Activated CD4-positive, alpha-beta memory T cell treated with anti-CD3 and anti-CD28 coated beads for 36 hours (primary cell): ENCODE results near the gene C17orf100. TPM values are rescaled to one million over a fixed set of nuclear protein-coding genes. Genes with fewer than 3 reads are reported as not detected.
"Not testable (repeated sequence)": the region's sequence is repeated elsewhere in the genome, so short reads cannot be mapped to it uniquely, and the experiment has no call there.

Experiments used
- CTCF ChIA-PET: fragments of 350-600 bp; sonication (Branson Sonifier 250); formaldehyde crosslinking; loops from one replicate; lab custom pipeline; 2021; ENCODE audit warnings: antibody characterized with exemption, inconsistent platforms; lab: Charles Lee
- POLR2A ChIA-PET: fragments of 350-600 bp; sonication (Branson Sonifier 250); formaldehyde crosslinking; loops from one replicate; lab custom pipeline; 2021; ENCODE audit warnings: antibody characterized with exemption; lab: Charles Lee
- DNase-seq: peaks from one replicate; pipeline ENCODE4 v3.0.0-alpha.2; 2020
- H3K27ac Mint-ChIP-seq: one replicate; pipeline ENCODE4 v1.8.0; 2021; ENCODE audit warnings: mixed read lengths
- H3K27me3 Mint-ChIP-seq: one replicate; pipeline ENCODE4 v1.8.0; 2021; ENCODE audit warnings: mixed read lengths
- H3K36me3 Mint-ChIP-seq: one replicate; pipeline ENCODE4 v1.8.0; 2021; ENCODE audit warnings: mixed read lengths
- H3K4me1 Mint-ChIP-seq: one replicate; pipeline ENCODE4 v1.8.0; 2021; ENCODE audit warnings: low read depth, mixed read lengths
- H3K4me3 Mint-ChIP-seq: one replicate; pipeline ENCODE4 v1.8.0; 2021; ENCODE audit warnings: mild to moderate bottlenecking, mixed read lengths
- H3K9me3 Mint-ChIP-seq: one replicate; pipeline ENCODE4 v1.8.0; 2021; ENCODE audit warnings: mixed read lengths
- intact Hi-C: fragments of 100-400 bp; cut with micrococcal nuclease; formaldehyde crosslinking; loops from one replicate; pipeline ENCODE4 v1.15.1; 2023
- total RNA-seq, 2 experiments: library from RNA; stranded (reverse); gene quantifications; one replicate each; pipeline ENCODE4 v1.2.3, GENCODE V29; 2021

The C17orf100 gene
- total RNA-seq, 2 experiments from 2014 or later: 1.5 to 1.8 TPM

- DNase-seq: peak; percentile 53
- H3K36me3 Mint-ChIP-seq: no peaks in the 10 kb centered on the region
- H3K9me3 Mint-ChIP-seq: no peaks in the 10 kb centered on the region
- no peaks in the 10 kb centered on the region for H3K27me3 Mint-ChIP-seq
- ChIA-PET CTCF (interaction anchor here (1.4 to 1.5 kb wide), 3 partner anchors 40 to 343 kb away, joined by 3 to 4 read pairs (median 3); no protein-coding TSS in a partner anchor), POLR2A (interaction anchor here (0.5 to 1.9 kb wide), 3 partner anchors 10 to 33 kb away, joined by 3 to 7 read pairs (median 3); partner anchors contain the start of genes C17orf100, KIAA0753, MED31 and TXNDC17)
- no peak overlapping the region for H3K27ac Mint-ChIP-seq
- H3K4me1 Mint-ChIP-seq: peaks cover 27% of the 10 kb centered on the region
- intact Hi-C loops: loop anchor here (10.0 kb wide), 1 partner anchor 234 kb away; no protein-coding TSS in a partner anchor
- H3K4me3 Mint-ChIP-seq: no peak overlapping the region
These were observed 9.4 kb downstream of the C17orf100 start for GRCh38 chr17:6660805-6661463.

DNA sequence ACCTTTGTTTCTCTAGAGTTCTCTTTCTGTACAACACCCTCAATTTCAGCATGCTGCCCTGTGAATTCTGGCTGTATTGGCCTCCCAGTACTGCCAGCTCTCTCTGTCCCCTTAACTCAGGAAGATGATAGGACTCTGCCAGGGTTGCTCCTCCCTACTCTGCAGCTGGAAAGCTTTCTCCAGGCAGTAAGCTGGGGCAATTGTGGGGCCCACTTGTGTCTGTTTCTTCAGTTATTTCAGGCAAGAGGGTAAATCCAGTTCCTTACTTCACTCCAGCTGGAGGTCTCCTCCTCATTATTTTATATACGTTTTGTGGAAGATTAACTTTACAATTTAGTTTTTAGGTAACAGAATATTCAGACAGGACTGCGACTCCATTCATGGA lies 9.9 kb downstream of the C17orf100 start:
- intact Hi-C loops: loop anchor here (10.0 kb wide), 1 partner anchor 233 kb away; no protein-coding TSS in a partner anchor
- Mint-ChIP-seq H3K4me3 (no peak overlapping the region), H3K36me3 (no peaks in the 10 kb centered on the region), H3K27me3 (no peaks in the 10 kb centered on the region), H3K4me1 (peaks cover 27% of the 10 kb centered on the region), H3K27ac (no peak overlapping the region), H3K9me3 (no peaks in the 10 kb centered on the region)
- POLR2A ChIA-PET: interaction anchor here (0.5 to 1.9 kb wide), 2 partner anchors 10 to 33 kb away, joined by 3 to 7 read pairs; partner anchors contain the start of genes C17orf100 and MED31
- CTCF ChIA-PET: interaction anchor here (1.4 to 1.5 kb wide), 3 partner anchors 40 to 343 kb away, joined by 3 to 4 read pairs (median 3); no protein-coding TSS in a partner anchor
- DNase-seq: no peak

GRCh38 chr17:6663200-6663599 lies 11.6 kb downstream of the C17orf100 start:
- POLR2A ChIA-PET, CTCF ChIA-PET: not testable (repeated sequence)
- intact Hi-C loops: loop anchor here (10.0 kb wide), 1 partner anchor 232 kb away; no protein-coding TSS in a partner anchor

GRCh38 chr17:6666077-6666521 lies 14.5 kb downstream of the C17orf100 start:
- Mint-ChIP-seq H3K27me3 (no peaks in the 10 kb centered on the region), H3K36me3 (no peaks in the 10 kb centered on the region), H3K4me3 (no peak overlapping the region), H3K4me1 (peaks cover 7% of the 10 kb centered on the region), H3K27ac (no peak overlapping the region), H3K9me3 (no peaks in the 10 kb centered on the region)
- POLR2A ChIA-PET: no interaction called here
- DNase-seq: peak; percentile 65
- CTCF ChIA-PET: interaction anchor here (0.7 to 2.4 kb wide), 12 partner anchors 9 to 1791 kb away, joined by 3 to 23 read pairs (median 4); partner anchors contain the start of genes C17orf100, KIAA0753, MED31 and SLC13A5
- intact Hi-C loops: loop anchor here (2.0 to 10.0 kb wide), 3 partner anchors 177 to 336 kb away; no protein-coding TSS in a partner anchor

More at GRCh38 chr17:6663200-6663599, 11.6 kb downstream of the C17orf100 start:
- H3K27me3 Mint-ChIP-seq, H3K36me3 Mint-ChIP-seq, DNase-seq, H3K4me3 Mint-ChIP-seq, H3K9me3 Mint-ChIP-seq, H3K27ac Mint-ChIP-seq: not testable (repeated sequence)
- peaks cover 22% of the 10 kb centered on the region for H3K4me1 Mint-ChIP-seq

DNA sequence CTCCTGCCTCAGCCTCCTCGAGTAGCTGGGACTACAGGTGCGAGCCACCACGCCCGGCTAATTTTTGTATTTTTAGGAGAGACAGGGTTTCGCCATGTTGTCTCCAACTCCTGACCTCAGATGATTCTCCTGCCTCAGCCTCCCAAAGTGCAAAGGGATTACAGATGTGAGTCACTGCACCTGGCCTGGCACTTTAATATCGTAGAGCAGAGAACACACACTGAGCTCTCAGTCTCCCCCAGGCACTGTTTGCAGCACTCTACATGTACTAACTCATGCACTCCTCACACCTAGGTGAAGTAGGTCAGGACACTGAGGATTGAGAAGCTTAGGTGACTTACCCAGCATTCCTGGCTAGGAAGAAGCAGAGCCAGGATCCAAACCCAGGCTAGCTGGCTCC lies 15.0 kb downstream of the C17orf100 start:
- CTCF ChIA-PET: interaction anchor here (0.7 to 2.4 kb wide), 12 partner anchors 10 to 1791 kb away, joined by 3 to 23 read pairs (median 4); partner anchors contain the start of genes C17orf100, KIAA0753, MED31 and SLC13A5
- no peak for DNase-seq

GRCh38 chr17:6667516-6667915 lies 16.0 kb downstream of the C17orf100 start:
- DNase-seq: no peak
- no peaks in the 10 kb centered on the region for H3K27me3 Mint-ChIP-seq
- H3K36me3 Mint-ChIP-seq: no peaks in the 10 kb centered on the region
- ChIA-PET POLR2A (no interaction called here), CTCF (interaction anchor here (0.7 to 2.4 kb wide), 4 partner anchors 21 to 227 kb away, joined by 3 to 23 read pairs (median 6); no protein-coding TSS in a partner anchor)
- no peaks in the 10 kb centered on the region for H3K9me3 Mint-ChIP-seq
- H3K4me3 Mint-ChIP-seq: no peak overlapping the region
- intact Hi-C loops: loop anchor here (2.0 to 10.0 kb wide), 3 partner anchors 175 to 335 kb away; no protein-coding TSS in a partner anchor
- peaks cover 2% of the 10 kb centered on the region for H3K4me1 Mint-ChIP-seq
- no peak overlapping the region for H3K27ac Mint-ChIP-seq

More for the DNA sequence above, 15.0 kb downstream of the C17orf100 start:
- no peak overlapping the region for H3K27ac Mint-ChIP-seq
- H3K27me3 Mint-ChIP-seq: no peaks in the 10 kb centered on the region
- intact Hi-C loops: loop anchor here (2.0 to 10.0 kb wide), 3 partner anchors 176 to 336 kb away; no protein-coding TSS in a partner anchor
- H3K9me3 Mint-ChIP-seq: no peaks in the 10 kb centered on the region
- H3K4me3 Mint-ChIP-seq: no peak overlapping the region
- POLR2A ChIA-PET: no interaction called here
- peaks cover 3% of the 10 kb centered on the region for H3K4me1 Mint-ChIP-seq
- H3K36me3 Mint-ChIP-seq: no peaks in the 10 kb centered on the region

GRCh38 chr17:6668219-6668618 lies 16.7 kb downstream of the C17orf100 start:
- intact Hi-C loops: loop anchor here (5.0 to 10.0 kb wide), 2 partner anchors 227 to 334 kb away; no protein-coding TSS in a partner anchor
- Mint-ChIP-seq H3K27me3 (no peaks in the 10 kb centered on the region), H3K4me1 (peaks cover 2% of the 10 kb centered on the region), H3K36me3 (no peaks in the 10 kb centered on the region), H3K9me3 (no peaks in the 10 kb centered on the region), H3K27ac (no peak overlapping the region), H3K4me3 (no peak overlapping the region)
- ChIA-PET CTCF (interaction anchor here (0.8 kb wide), 1 partner anchor 20 kb away, joined by 3 read pairs; no protein-coding TSS in a partner anchor), POLR2A (no interaction called here)
- no peak for DNase-seq

DNA sequence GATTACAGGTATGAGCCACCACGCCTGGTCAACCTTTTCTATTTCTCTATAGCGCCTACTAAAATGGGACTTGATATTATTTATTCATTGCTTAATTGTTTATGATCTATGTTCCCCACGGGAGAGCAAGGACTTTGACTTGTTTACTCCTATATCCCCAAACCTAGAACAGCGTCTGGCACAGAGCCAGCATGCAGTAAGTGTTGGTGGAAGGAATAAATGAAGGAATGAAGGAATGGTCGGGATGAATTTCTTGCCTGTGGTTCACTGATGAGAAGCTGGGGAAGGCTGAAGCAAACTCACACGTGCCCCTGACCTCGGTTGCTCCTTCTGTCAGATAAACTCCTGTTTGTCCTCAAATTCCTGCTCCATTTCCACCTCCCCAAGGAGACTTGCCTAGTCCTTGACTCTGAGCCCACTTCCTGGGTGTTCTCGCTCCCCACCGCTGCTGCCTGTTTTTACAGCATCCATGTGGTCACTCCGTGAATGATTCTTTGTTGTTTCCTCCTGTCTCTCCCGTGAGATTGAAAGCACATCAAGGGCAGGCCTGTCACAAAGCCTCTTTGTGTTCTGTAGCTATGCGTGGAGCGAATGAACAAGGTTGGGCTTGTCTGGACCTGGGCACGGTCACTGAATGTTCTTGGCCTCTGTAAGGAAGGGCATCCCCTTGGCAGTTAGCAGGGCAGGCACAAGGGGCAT lies 17.3 kb downstream of the C17orf100 start:
- no peak overlapping the region for H3K4me3 Mint-ChIP-seq
- ChIA-PET POLR2A (no interaction called here), CTCF (interaction anchor here (0.9 to 1.5 kb wide), 2 partner anchors 173 to 175 kb away, joined by 3 read pairs; no protein-coding TSS in a partner anchor)
- H3K27me3 Mint-ChIP-seq: no peaks in the 10 kb centered on the region
- intact Hi-C loops: loop anchor here (5.0 to 10.0 kb wide), 2 partner anchors 226 to 333 kb away; no protein-coding TSS in a partner anchor
- H3K9me3 Mint-ChIP-seq: no peaks in the 10 kb centered on the region
- peaks cover 2% of the 10 kb centered on the region for H3K4me1 Mint-ChIP-seq
- DNase-seq: no peak
- H3K27ac Mint-ChIP-seq: no peak overlapping the region
- H3K36me3 Mint-ChIP-seq: no peaks in the 10 kb centered on the region

DNA sequence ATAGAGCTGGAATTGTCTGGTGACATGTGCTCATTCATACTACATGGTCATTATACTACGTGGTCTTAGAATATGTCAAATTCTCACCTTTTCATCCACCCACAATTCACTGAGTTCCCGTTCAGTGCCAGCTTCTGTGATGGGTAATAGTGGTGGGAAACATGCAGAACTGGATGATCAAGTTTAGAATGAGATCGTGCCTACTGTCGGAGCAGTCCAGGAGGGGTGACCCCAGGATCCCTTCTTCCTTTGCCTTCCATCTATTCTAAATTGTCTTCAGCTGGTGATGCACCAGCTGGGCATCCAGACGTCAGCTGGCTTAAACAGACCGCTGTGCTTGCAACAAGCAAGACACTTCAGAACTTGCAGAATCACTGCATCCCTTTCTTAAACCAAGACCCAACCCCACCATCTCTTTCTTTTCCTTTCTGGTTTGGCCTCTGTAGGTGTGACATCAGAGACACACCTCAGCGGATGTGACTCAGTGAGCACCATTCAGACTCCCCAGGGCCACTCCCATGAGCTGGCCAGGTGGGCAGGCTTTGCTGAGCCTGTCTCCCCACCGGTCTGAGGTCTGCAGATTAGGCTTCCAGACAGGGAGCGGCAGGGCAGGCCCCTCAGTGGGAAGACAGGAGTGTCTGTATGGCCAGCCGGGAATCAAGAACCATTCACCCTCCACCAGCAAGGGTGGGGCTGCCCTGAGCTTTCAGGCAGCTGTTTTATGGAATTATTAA lies 18.1 kb downstream of the C17orf100 start:
- ChIA-PET CTCF (interaction anchor here (0.9 to 1.5 kb wide), 3 partner anchors 173 to 224 kb away, joined by 3 to 4 read pairs (median 3); no protein-coding TSS in a partner anchor), POLR2A (no interaction called here)
- intact Hi-C loops: loop anchor here (5.0 to 10.0 kb wide), 2 partner anchors 225 to 333 kb away; no protein-coding TSS in a partner anchor
- H3K4me1 Mint-ChIP-seq: peaks cover 2% of the 10 kb centered on the region
- H3K4me3 Mint-ChIP-seq: no peak overlapping the region
- no peak for DNase-seq
- H3K36me3 Mint-ChIP-seq: no peaks in the 10 kb centered on the region
- H3K27ac Mint-ChIP-seq: no peak overlapping the region
- H3K9me3 Mint-ChIP-seq: no peaks in the 10 kb centered on the region
- no peaks in the 10 kb centered on the region for H3K27me3 Mint-ChIP-seq

- Mint-ChIP-seq H3K27ac (no peak overlapping the region), H3K27me3 (no peaks in the 10 kb centered on the region), H3K9me3 (no peaks in the 10 kb centered on the region), H3K4me1 (peaks cover 2% of the 10 kb centered on the region), H3K36me3 (no peaks in the 10 kb centered on the region), H3K4me3 (no peak overlapping the region)
- intact Hi-C loops: no loop called here
- CTCF ChIA-PET: interaction anchor here (1.2 kb wide), 1 partner anchor 223 kb away, joined by 4 read pairs; no protein-coding TSS in a partner anchor
- POLR2A ChIA-PET: no interaction called here
- no peak for DNase-seq
These were observed 19.0 kb downstream of the C17orf100 start for GRCh38 chr17:6670571-6670970.

- DNase-seq: no peak
- peaks cover 2% of the 10 kb centered on the region for H3K4me1 Mint-ChIP-seq
- intact Hi-C loops: no loop called here
- no peaks in the 10 kb centered on the region for H3K36me3 Mint-ChIP-seq
- no peak overlapping the region for H3K27ac Mint-ChIP-seq
- H3K27me3 Mint-ChIP-seq: no peaks in the 10 kb centered on the region
- H3K4me3 Mint-ChIP-seq: no peak overlapping the region
- ChIA-PET POLR2A (no interaction called here), CTCF (no interaction called here)
- H3K9me3 Mint-ChIP-seq: no peaks in the 10 kb centered on the region
These were observed 19.4 kb downstream of the C17orf100 start for GRCh38 chr17:6670999-6671398.
